CD4-positive, alpha-beta T cell treated with Interleukin-6 for 4 hours (primary cell): ENCODE measurements around the gene SLC16A1.
"Not testable (repeated sequence)": the region's sequence is repeated elsewhere in the genome, so short reads cannot be mapped to it uniquely, and the experiment has no call there.

Source experiments
- DNase-seq: peaks from one replicate; pipeline ENCODE4 v3.0.0-alpha.2; 2020; ENCODE audit warnings: mixed read lengths

The SLC16A1 gene

GRCh38 chr1:112961072-112961471, 5.1 kb upstream of the SLC16A1 start:
- no peak for DNase-seq

GRCh38 chr1:112960384-112960783, 4.4 kb upstream of the SLC16A1 start:
- no peak for DNase-seq

GRCh38 chr1:112958236-112958635, 2.2 kb upstream of the SLC16A1 start:
- not testable (repeated sequence) for DNase-seq

- peak; percentile 41 for DNase-seq
These were observed 1.3 kb upstream of the SLC16A1 start for GRCh38 chr1:112957133-112957812.

- DNase-seq = peak; percentile 41
These were observed 642 bp upstream of the SLC16A1 start for GRCh38 chr1:112956544-112957132.

GRCh38 chr1:112954945-112955772, 837 bp downstream of the SLC16A1 start:
- DNase-seq = peak; percentile 63

GRCh38 chr1:112954017-112954650, 1.9 kb downstream of the SLC16A1 start:
- DNase-seq = no peak

GRCh38 chr1:112950426-112950825, 5.6 kb downstream of the SLC16A1 start:
- DNase-seq = no peak

GRCh38 chr1:112946683-112947082, 9.3 kb downstream of the SLC16A1 start:
- no peak for DNase-seq

GRCh38 chr1:112939810-112940209, 16.2 kb downstream of the SLC16A1 start:
- no peak for DNase-seq

GRCh38 chr1:112938210-112938609, 17.8 kb downstream of the SLC16A1 start:
- DNase-seq = no peak

- DNase-seq = no peak
These were observed 18.5 kb downstream of the SLC16A1 start for GRCh38 chr1:112937495-112937894.

- no peak for DNase-seq
These were observed 18.9 kb downstream of the SLC16A1 start for GRCh38 chr1:112937070-112937469.

- DNase-seq = no peak
These were observed 20.4 kb downstream of the SLC16A1 start for GRCh38 chr1:112935461-112936111.

- DNase-seq = no peak
These were observed 21.4 kb downstream of the SLC16A1 start for GRCh38 chr1:112934577-112934976.

GRCh38 chr1:112933820-112934571, 22.0 kb downstream of the SLC16A1 start:
- no peak for DNase-seq

GRCh38 chr1:112929979-112930378, 26.0 kb downstream of the SLC16A1 start:
- DNase-seq = no peak

GRCh38 chr1:112927462-112927990, 28.5 kb downstream of the SLC16A1 start:
- no peak for DNase-seq

- DNase-seq = no peak
These were observed 29.1 kb downstream of the SLC16A1 start for GRCh38 chr1:112926858-112927257.

GRCh38 chr1:112925015-112925414, 31.0 kb downstream of the SLC16A1 start:
- DNase-seq = no peak

- no peak for DNase-seq
These were observed 32.0 kb downstream of the SLC16A1 start for GRCh38 chr1:112923959-112924349.
